IMR-90 (cell line): Measurements from ENCODE around the gene ASTN2. TPM values are rescaled to one million over a fixed set of nuclear protein-coding genes. Genes with fewer than 3 reads are reported as not detected.

Experiments
- ATAC-seq: fragments of 200-7000 bp; cut with Tn5 transposase; 2 replicates; pipeline ENCODE4 v1.9.1; 2020; ENCODE audit warnings: low read depth, mild to moderate bottlenecking, moderate library complexity
- BruUV-seq: library from RNA; stranded (reverse); fragments of 400-500 nt; replicated peaks from 2 replicates; lab custom pipeline; 2021; lab: Mats Ljungman, UMichigan
- CTCF ChIA-PET: fragments of 300-600 bp; formaldehyde crosslinking; extraction: SDS; loops from one replicate; lab custom pipeline; 2021; ENCODE audit warnings: antibody characterized with exemption; lab: Yijun Ruan, JAX
- POLR2A ChIA-PET: fragments of 300-600 bp; sonication (Branson Sonifier 250); formaldehyde crosslinking; loops from one replicate; lab custom pipeline; 2022; ENCODE audit warnings: antibody characterized with exemption; ENCODE audit not compliant: unreplicated experiment; lab: Charles Lee
- DNase-seq: peaks from one replicate; pipeline ENCODE4 v3.0.0; 2013
- H2AFZ ChIP-seq: replicated peaks from 2 replicates; pipeline ENCODE3; 2013; ENCODE audit warnings: low read length, mild to moderate bottlenecking; ENCODE audit not compliant: poor library complexity
- H2AK5ac ChIP-seq: 2 replicates; pipeline ENCODE4 v1.6.1; 2013; ENCODE audit warnings: low read depth, low read length, inconsistent platforms
- H2AK9ac ChIP-seq: replicated peaks from 2 replicates; pipeline ENCODE3; 2013; ENCODE audit warnings: mild to moderate bottlenecking, low read depth, low read length, moderate library complexity; ENCODE audit not compliant: poor library complexity
- H2BK120ac ChIP-seq: 2 replicates; pipeline ENCODE4 v1.6.1; 2013; ENCODE audit warnings: low read depth, low read length, inconsistent platforms
- H2BK15ac ChIP-seq: 3 replicates; pipeline ENCODE4 v1.6.1; 2013; ENCODE audit warnings: low read depth, low read length, inconsistent platforms
- H2BK20ac ChIP-seq: 2 replicates; pipeline ENCODE4 v1.6.1; 2013; ENCODE audit warnings: low read depth, mild to moderate bottlenecking, inconsistent platforms, low read length, moderate library complexity
- H2BK5ac ChIP-seq: 2 replicates; pipeline ENCODE4 v1.6.1; 2013; ENCODE audit warnings: mild to moderate bottlenecking, low read depth, low read length, inconsistent platforms; ENCODE audit not compliant: poor library complexity, severe bottlenecking
- H3K14ac ChIP-seq: replicated peaks from 2 replicates; pipeline ENCODE4 v1.6.1; 2013; ENCODE audit warnings: low read depth, low read length, inconsistent platforms
- H3K18ac ChIP-seq: 2 replicates; pipeline ENCODE4 v1.6.1; 2013; ENCODE audit warnings: low read depth, low read length, control low read depth
- H3K23ac ChIP-seq: 2 replicates; pipeline ENCODE4 v1.6.1; 2013; ENCODE audit warnings: low read depth, low read length, inconsistent platforms
- H3K27ac ChIP-seq: 2 replicates; pipeline ENCODE4 v1.5.1; 2013; ENCODE audit warnings: mild to moderate bottlenecking, control low read depth, low read length; ENCODE audit not compliant: insufficient read depth
- H3K27me3 ChIP-seq: 2 replicates; pipeline ENCODE4 v1.6.1; 2013; ENCODE audit warnings: low read length; ENCODE audit not compliant: control insufficient read depth, insufficient read depth
- H3K36me3 ChIP-seq: 2 replicates; pipeline ENCODE4 v1.6.1; 2013; ENCODE audit warnings: low read length, mixed read lengths; ENCODE audit not compliant: control insufficient read depth, insufficient read depth
- H3K4ac ChIP-seq: 2 replicates; pipeline ENCODE4 v1.6.1; 2013; ENCODE audit warnings: low read depth, low read length, inconsistent platforms
- H3K4me1 ChIP-seq: 2 replicates; pipeline ENCODE4 v1.6.1; 2013; ENCODE audit warnings: low read length, mixed read lengths; ENCODE audit not compliant: control insufficient read depth, insufficient read depth
- H3K4me2 ChIP-seq: 2 replicates; pipeline ENCODE4 v1.6.1; 2013; ENCODE audit warnings: low read depth, mild to moderate bottlenecking, control low read depth, low read length, moderate library complexity
- H3K4me3 ChIP-seq: 2 replicates; pipeline ENCODE4 v1.5.1; 2013; ENCODE audit warnings: low read depth, mild to moderate bottlenecking, control low read depth, low read length, moderate library complexity; ENCODE audit not compliant: insufficient read depth
- H3K56ac ChIP-seq: 2 replicates; pipeline ENCODE4 v1.6.1; 2013; ENCODE audit warnings: low read length, inconsistent platforms; ENCODE audit not compliant: insufficient read depth; ENCODE audit errors: extremely low read depth
- H3K79me1 ChIP-seq, 2 experiments: 2 replicates each; pipeline ENCODE4 v1.6.1; 2013; ENCODE audit warnings: low read length in 2 of 2, inconsistent platforms in 1 of 2, low read depth in 1 of 2
- H3K9ac ChIP-seq: 2 replicates; pipeline ENCODE4 v1.6.1; 2013; ENCODE audit warnings: low read depth, low read length, control low read depth
- H3K9me1 ChIP-seq: 2 replicates; pipeline ENCODE4 v1.6.1; 2013; ENCODE audit warnings: low read length, inconsistent platforms; ENCODE audit not compliant: insufficient read depth
- H3K9me3 ChIP-seq: 2 replicates; pipeline ENCODE4 v1.6.1; 2013; ENCODE audit warnings: low read length; ENCODE audit not compliant: control insufficient read depth, insufficient read depth
- H4K20me1 ChIP-seq: 2 replicates; pipeline ENCODE4 v1.6.1; 2013; ENCODE audit warnings: low read length, inconsistent platforms; ENCODE audit not compliant: insufficient read depth
- H4K5ac ChIP-seq: 2 replicates; pipeline ENCODE4 v1.6.1; 2013; ENCODE audit warnings: mild to moderate bottlenecking, low read depth, low read length, control low read depth
- H4K8ac ChIP-seq, 2 experiments: 2 replicates each; pipeline ENCODE4 v1.6.1; 2013; ENCODE audit warnings: low read depth in 2 of 2, low read length in 2 of 2, control low read depth in 1 of 2, inconsistent platforms in 1 of 2
- H4K91ac ChIP-seq: 2 replicates; pipeline ENCODE4 v1.6.1; 2013; ENCODE audit warnings: low read depth, low read length, inconsistent platforms; ENCODE audit not compliant: insufficient read depth
- BHLHE40 ChIP-seq: fragments of 150-350 bp; IDR thresholded peaks from 2 replicates; pipeline ENCODE4 v1.6.1; 2016; ENCODE audit warnings: mild to moderate bottlenecking, low read depth, low read length
- CEBPB ChIP-seq: IDR thresholded peaks from 2 replicates; pipeline ENCODE4 v1.6.1; 2012; ENCODE audit warnings: low read depth, low read length, improper control_type of control experiment
- CHD1 ChIP-seq: IDR thresholded peaks from 2 replicates; pipeline ENCODE4 v1.6.1; 2012; ENCODE audit warnings: low read depth, low read length, improper control_type of control experiment
- CTCF ChIP-seq: conservative IDR thresholded peaks from 2 replicates; pipeline ENCODE4 v1.5.1; 2012; ENCODE audit warnings: mild to moderate bottlenecking, low read depth, low read length, improper control_type of control experiment
- ELK1 ChIP-seq: fragments of 150-350 bp; IDR thresholded peaks from 2 replicates; pipeline ENCODE4 v1.6.1; 2016; ENCODE audit warnings: low read depth, mild to moderate bottlenecking, low read length, moderate library complexity, borderline replicate concordance
- MAFK ChIP-seq: IDR thresholded peaks from 2 replicates; pipeline ENCODE4 v1.6.1; 2012; ENCODE audit warnings: low read depth, low read length, improper control_type of control experiment
- MAZ ChIP-seq: IDR thresholded peaks from 2 replicates; pipeline ENCODE4 v1.6.1; 2012; ENCODE audit warnings: low read depth, mild to moderate bottlenecking, low read length, improper control_type of control experiment, moderate library complexity, borderline replicate concordance
- MXI1 ChIP-seq: IDR thresholded peaks from 2 replicates; pipeline ENCODE4 v1.6.1; 2012; ENCODE audit warnings: low read depth, mild to moderate bottlenecking, low read length, moderate library complexity, borderline replicate concordance
- RAD21 ChIP-seq: IDR thresholded peaks from 2 replicates; pipeline ENCODE4 v1.6.1; 2012; ENCODE audit warnings: low read length, improper control_type of control experiment
- RCOR1 ChIP-seq: IDR thresholded peaks from 2 replicates; pipeline ENCODE4 v1.6.1; 2012; ENCODE audit warnings: mild to moderate bottlenecking, low read length, improper control_type of control experiment; ENCODE audit not compliant: insufficient replicate concordance
- RFX5 ChIP-seq: IDR thresholded peaks from 2 replicates; pipeline ENCODE4 v1.8.0; 2012; ENCODE audit warnings: low read depth, mild to moderate bottlenecking, low read length, moderate library complexity
- SMC3 ChIP-seq: fragments of 150-350 bp; IDR thresholded peaks from 2 replicates; pipeline ENCODE4 v1.6.1; 2016; ENCODE audit warnings: low read depth, mild to moderate bottlenecking, antibody characterized with exemption, low read length, moderate library complexity
- USF2 ChIP-seq: fragments of 150-350 bp; IDR thresholded peaks from 2 replicates; pipeline ENCODE4 v1.6.1; 2017; ENCODE audit warnings: mild to moderate bottlenecking, antibody characterized with exemption, low read length, low read depth
- WGBS, 2 experiments: methylation state at CpG; one replicate each; pipeline versions ENCODE4 v1.1.5 to v1.1.7; 2013; ENCODE audit warnings: missing lambda C conversion rate in 2 of 2; ENCODE audit not compliant: insufficient read length in 1 of 2; ENCODE audit errors: extremely low coverage in 2 of 2; 5-methylcytosine and 5-hydroxymethylcytosine counted together
- dilution Hi-C: fragments of 300-500 bp; cut with HindIII; formaldehyde crosslinking; loops from one replicate; pipeline ENCODE4 v1.14.3; 2018; ENCODE audit warnings: low sequenced_read_pairs; ENCODE audit not compliant: unreplicated experiment
- in situ Hi-C: fragments of 300-500 bp; cut with MboI; formaldehyde crosslinking; loops from 3 replicates; pipeline ENCODE4 v1.14.3; 2019; ENCODE audit warnings: low sequenced_read_pairs, inconsistent platforms, mixed read lengths
- intact Hi-C: fragments of 100-400 bp; cut with micrococcal nuclease; formaldehyde crosslinking; loops from 2 replicates; pipeline ENCODE4 v1.10.0; 2022
- polyA plus RNA-seq, 3 experiments: library from polyadenylated mRNA; depleted of rRNA; stranded (reverse); fragments of >200 nt; gene quantifications; 2 replicates each; pipeline ENCODE4 v1.2.3, GENCODE V29; 2012; ENCODE audit warnings: low replicate concordance in 1 of 3
- total RNA-seq: library from RNA; depleted of rRNA; stranded (reverse); fragments of >200 nt; gene quantifications from 2 replicates; pipeline ENCODE4 v1.2.3, GENCODE V29; 2012

Gene ASTN2
- total and polyA plus RNA-seq, 2 of the 4 experiments (the other 2 are of a cell fraction): 3.8 to 6.8 TPM

- Histone ChIP-seq H3K14ac (no peak overlapping the region), H3K27ac (no peak overlapping the region), H3K9me3 (no peaks in the 10 kb centered on the region), H4K91ac (no peak overlapping the region), H3K27me3 (no peaks in the 10 kb centered on the region), H3K9ac (no peak overlapping the region), H3K4me2 (no peak overlapping the region), H2BK5ac (no peak overlapping the region), H2AFZ (no peak overlapping the region), H4K8ac (no peak overlapping the region; a peak in 1 of 4 replicates), H2BK15ac (no peak overlapping the region), H3K56ac (no peak overlapping the region), H3K36me3 (no peaks in the 10 kb centered on the region), H4K20me1 (no peaks in the 10 kb centered on the region), H3K4ac (no peak overlapping the region), H2BK20ac (no peak overlapping the region), H3K23ac (no peak overlapping the region), H3K18ac (no peak overlapping the region), H2AK9ac (peak overlapping the region; percentile 62), H2BK120ac (no peak overlapping the region), H3K4me3 (no peak overlapping the region), H2AK5ac (no peak overlapping the region), H3K4me1 (peaks cover 4% of the 10 kb centered on the region; the same call in 1 of the 2 replicates), H4K5ac (0 out of 2 replicates have a peak overlapping the region, but pooled peaks have one; percentile 60), H3K79me1 (no peaks in the 10 kb centered on the region), H3K9me1 (no peaks in the 10 kb centered on the region)
- BruUV-seq: no TSS peak
- CTCF ChIA-PET: interaction anchor here (0.5 kb wide), 1 partner anchor 12 kb away, joined by 3 read pairs; no protein-coding TSS in a partner anchor
- dilution Hi-C loops (no loop called here), intact Hi-C loops (no loop called here), in situ Hi-C loops (loop anchor here (10.0 kb wide), 1 partner anchor 422 kb away; the partner anchor contains the start of gene PAPPA)
- TF ChIP-seq MAFK (no peak), MXI1 (no peak), CHD1 (no peak), RAD21 (no peak), CTCF (no peak), USF2 (no peak), BHLHE40 (no peak), SMC3 (no peak), MAZ (no peak), RFX5 (no peak), RCOR1 (no peak), ELK1 (no peak), CEBPB (no peak)
- no CpG with 5 or more reads among the region's 4 CpGs for WGBS, 2 experiments
- no peak for ATAC-seq
- POLR2A ChIA-PET: interaction anchor here (0.6 kb wide), 1 partner anchor 213 kb away, joined by 4 read pairs; no protein-coding TSS in a partner anchor
- no peak for DNase-seq
These were observed 838.5 kb downstream of the ASTN2 start for GRCh38 chr9:116576386-116576785.
